Hematopoietic multipotent progenitor cell treated with erythropoietin and hydrocortisone succinate and interleukin-3 and kit ligand, for 4 days (in vitro differentiated cells): ENCODE measurements around the gene HDGFL2.
"Not testable (repeated sequence)": the region's sequence is repeated elsewhere in the genome, so short reads cannot be mapped to it uniquely, and the experiment has no call there.

Source experiments
- DNase-seq: peaks from one replicate; pipeline ENCODE4 v3.0.0-alpha.2; 2015

HDGFL2 gene

GRCh38 chr19:4517451-4518057 is 45.5 kb downstream of the HDGFL2 start:
- no peak for DNase-seq

GRCh38 chr19:4518345-4519171 is 46.5 kb downstream of the HDGFL2 start, which contains the start of gene PLIN4:
PLIN4 (minus strand) TSS chr19:4518486; CDS start chr19:4518272, 214 bp downstream.
- no peak for DNase-seq

- no peak for DNase-seq
These were observed 47.0 kb downstream of the HDGFL2 start for GRCh38 chr19:4519172-4519496.

- no peak for DNase-seq
These were observed 47.6 kb downstream of the HDGFL2 start for GRCh38 chr19:4519521-4520277.

- DNase-seq = no peak
These were observed 49.2 kb downstream of the HDGFL2 start for GRCh38 chr19:4521170-4521887.

- DNase-seq = no peak
These were observed 49.8 kb downstream of the HDGFL2 start for GRCh38 chr19:4521888-4522242.

- no peak for DNase-seq
These were observed 50.4 kb downstream of the HDGFL2 start for GRCh38 chr19:4522291-4523002.

- peak; percentile 59 for DNase-seq
These were observed 51.4 kb downstream of the HDGFL2 start for GRCh38 chr19:4523306-4524110.

GRCh38 chr19:4524808-4525562 is 52.9 kb downstream of the HDGFL2 start:
- DNase-seq = peak; percentile 75

- DNase-seq = no peak
These were observed 53.5 kb downstream of the HDGFL2 start for GRCh38 chr19:4525563-4526002.

GRCh38 chr19:4527377-4527776 is 55.3 kb downstream of the HDGFL2 start:
- DNase-seq = not testable (repeated sequence)

GRCh38 chr19:4528843-4529242 is 56.7 kb downstream of the HDGFL2 start:
- no peak for DNase-seq

GRCh38 chr19:4529924-4530522 is 57.9 kb downstream of the HDGFL2 start:
- no peak for DNase-seq

GRCh38 chr19:4531562-4532165 is 59.6 kb downstream of the HDGFL2 start:
- DNase-seq = no peak

GRCh38 chr19:4533334-4533733 is 61.2 kb downstream of the HDGFL2 start:
- DNase-seq = no peak

- no peak for DNase-seq
These were observed 61.8 kb downstream of the HDGFL2 start for GRCh38 chr19:4533835-4534424.

GRCh38 chr19:4534836-4535658 is 63.0 kb downstream of the HDGFL2 start, which contains the start of gene PLIN5:
PLIN5 (minus strand) TSS chr19:4535224; CDS start chr19:4534074, 1,150 bp downstream.
- DNase-seq = peak; percentile 89

- DNase-seq = no peak
These were observed 64.7 kb downstream of the HDGFL2 start for GRCh38 chr19:4536798-4537197.
